ENCODE measurements around the gene WASHC2C.
"Not testable (repeated sequence)": the region's sequence is repeated elsewhere in the genome, so short reads cannot be mapped to it uniquely, and the experiment has no call there.

The WASHC2C gene

GRCh38 chr10:45755083-45755482, 28.0 kb downstream of the WASHC2C start:
- not testable (repeated sequence) for H3K4me3 Mint-ChIP-seq; H3K27ac Mint-ChIP-seq; H3K4me1 Mint-ChIP-seq (ENCODE audit: low read depth); H3K36me3 Mint-ChIP-seq (ENCODE audit: low read depth); H3K27me3 Mint-ChIP-seq; H3K9me3 Mint-ChIP-seq

GRCh38 chr10:45756065-45756464, 29.0 kb downstream of the WASHC2C start:
- not testable (repeated sequence) for H3K4me3 Mint-ChIP-seq; H3K9me3 Mint-ChIP-seq; H3K36me3 Mint-ChIP-seq (ENCODE audit: low read depth); H3K27ac Mint-ChIP-seq; H3K4me1 Mint-ChIP-seq (ENCODE audit: low read depth); H3K27me3 Mint-ChIP-seq

- H3K9me3 Mint-ChIP-seq; H3K27ac Mint-ChIP-seq; H3K27me3 Mint-ChIP-seq; H3K36me3 Mint-ChIP-seq (ENCODE audit: low read depth); H3K4me3 Mint-ChIP-seq; H3K4me1 Mint-ChIP-seq (ENCODE audit: low read depth): not testable (repeated sequence)
These were observed 30.8 kb downstream of the WASHC2C start for GRCh38 chr10:45757661-45758396.

- H3K9me3 Mint-ChIP-seq; H3K4me1 Mint-ChIP-seq (ENCODE audit: low read depth); H3K4me3 Mint-ChIP-seq; H3K36me3 Mint-ChIP-seq (ENCODE audit: low read depth); H3K27me3 Mint-ChIP-seq: not testable (repeated sequence)
- H3K27ac Mint-ChIP-seq: peak overlapping the region; percentile 32
These were observed 34.6 kb downstream of the WASHC2C start for GRCh38 chr10:45761622-45762021.

GRCh38 chr10:45763037-45763436, 36.0 kb downstream of the WASHC2C start:
- not testable (repeated sequence) for H3K27me3 Mint-ChIP-seq; H3K9me3 Mint-ChIP-seq; H3K36me3 Mint-ChIP-seq (ENCODE audit: low read depth); H3K4me1 Mint-ChIP-seq (ENCODE audit: low read depth); H3K4me3 Mint-ChIP-seq; H3K27ac Mint-ChIP-seq

GRCh38 chr10:45768334-45768733, 41.3 kb downstream of the WASHC2C start:
- not testable (repeated sequence) for H3K4me1 Mint-ChIP-seq (ENCODE audit: low read depth); H3K27ac Mint-ChIP-seq; H3K9me3 Mint-ChIP-seq; H3K27me3 Mint-ChIP-seq; H3K4me3 Mint-ChIP-seq
- H3K36me3 Mint-ChIP-seq (ENCODE audit: low read depth): peaks cover 14% of the 10 kb centered on the region

GRCh38 chr10:45771757-45772461, 44.8 kb downstream of the WASHC2C start:
- H3K4me3 Mint-ChIP-seq; H3K27me3 Mint-ChIP-seq; H3K27ac Mint-ChIP-seq; H3K9me3 Mint-ChIP-seq; H3K4me1 Mint-ChIP-seq (ENCODE audit: low read depth): not testable (repeated sequence)
- peaks cover 19% of the 10 kb centered on the region for H3K36me3 Mint-ChIP-seq (ENCODE audit: low read depth)

GRCh38 chr10:45786217-45786616, 59.2 kb downstream of the WASHC2C start:
- not testable (repeated sequence) for H3K4me1 Mint-ChIP-seq (ENCODE audit: low read depth); H3K27ac Mint-ChIP-seq; H3K9me3 Mint-ChIP-seq; H3K27me3 Mint-ChIP-seq; H3K4me3 Mint-ChIP-seq
- peaks cover 27% of the 10 kb centered on the region for H3K36me3 Mint-ChIP-seq (ENCODE audit: low read depth)

GRCh38 chr10:45787212-45787741, 60.2 kb downstream of the WASHC2C start:
- H3K27ac Mint-ChIP-seq; H3K4me1 Mint-ChIP-seq (ENCODE audit: low read depth); H3K4me3 Mint-ChIP-seq; H3K27me3 Mint-ChIP-seq; H3K9me3 Mint-ChIP-seq: not testable (repeated sequence)
- peaks cover 27% of the 10 kb centered on the region for H3K36me3 Mint-ChIP-seq (ENCODE audit: low read depth)

- not testable (repeated sequence) for H3K27me3 Mint-ChIP-seq; H3K9me3 Mint-ChIP-seq; H3K4me1 Mint-ChIP-seq (ENCODE audit: low read depth); H3K27ac Mint-ChIP-seq; H3K4me3 Mint-ChIP-seq
- peaks cover 33% of the 10 kb centered on the region for H3K36me3 Mint-ChIP-seq (ENCODE audit: low read depth)
These were observed 62.9 kb downstream of the WASHC2C start for GRCh38 chr10:45789991-45790390.

- H3K4me3 Mint-ChIP-seq; H3K9me3 Mint-ChIP-seq; H3K27ac Mint-ChIP-seq; H3K4me1 Mint-ChIP-seq (ENCODE audit: low read depth); H3K27me3 Mint-ChIP-seq: not testable (repeated sequence)
- H3K36me3 Mint-ChIP-seq (ENCODE audit: low read depth): peaks cover 27% of the 10 kb centered on the region
These were observed 63.8 kb downstream of the WASHC2C start for GRCh38 chr10:45790694-45791426.

- not testable (repeated sequence) for H3K4me3 Mint-ChIP-seq; H3K4me1 Mint-ChIP-seq (ENCODE audit: low read depth); H3K27me3 Mint-ChIP-seq; H3K9me3 Mint-ChIP-seq; H3K27ac Mint-ChIP-seq
- H3K36me3 Mint-ChIP-seq (ENCODE audit: low read depth): peaks cover 17% of the 10 kb centered on the region
These were observed 67.7 kb downstream of the WASHC2C start for GRCh38 chr10:45794761-45795160.

- not testable (repeated sequence) for H3K4me1 Mint-ChIP-seq (ENCODE audit: low read depth); H3K4me3 Mint-ChIP-seq; H3K27me3 Mint-ChIP-seq; H3K9me3 Mint-ChIP-seq; H3K27ac Mint-ChIP-seq; H3K36me3 Mint-ChIP-seq (ENCODE audit: low read depth)
These were observed 76.3 kb downstream of the WASHC2C start for GRCh38 chr10:45803060-45804010.

- not testable (repeated sequence) for H3K27ac Mint-ChIP-seq; H3K9me3 Mint-ChIP-seq; H3K4me1 Mint-ChIP-seq (ENCODE audit: low read depth); H3K27me3 Mint-ChIP-seq; H3K36me3 Mint-ChIP-seq (ENCODE audit: low read depth); H3K4me3 Mint-ChIP-seq
These were observed 77.9 kb downstream of the WASHC2C start for GRCh38 chr10:45804996-45805395.
